Measurements from ENCODE around the gene SNX24. TPM values are rescaled to one million over a fixed set of nuclear protein-coding genes. Genes with fewer than 3 reads are reported as not detected.

The SNX24 gene
- total and polyA plus RNA-seq, 2 of the 4 experiments (the other 2 are of a cell fraction): 13.8 to 15.0 TPM

GRCh38 chr5:122902263-122902662, 56.9 kb downstream of the SNX24 start:
- peaks cover 9 to 22% of the 10 kb centered on the region in 2 experiments; a peak in 2 of 4 replicates for H3K79me1 ChIP-seq (ENCODE audit: low read depth in 1 of 2, low read length in 2 of 2)
- H2BK20ac ChIP-seq (ENCODE audit: low read depth, low read length): no peak overlapping the region
- H2AK9ac ChIP-seq (replicated peaks; ENCODE audit: low read depth, low read length, poor library complexity): no peak overlapping the region
- no peak overlapping the region for H3K23ac ChIP-seq (ENCODE audit: low read depth, low read length)
- H3K27ac ChIP-seq (ENCODE audit: insufficient read depth, low read length): no peak overlapping the region
- CTCF ChIA-PET: no interaction called here
- WGBS, 2 experiments (ENCODE audit: extremely low coverage in 2 of 2, insufficient read length in 1 of 2): no CpG with 5 or more reads among the region's 1 CpG
- no peak overlapping the region for H3K4me2 ChIP-seq (ENCODE audit: low read depth, low read length)
- no peak overlapping the region for H3K4me3 ChIP-seq (ENCODE audit: insufficient read depth, low read depth, low read length)
- in situ Hi-C loops (cut with MboI; ENCODE audit: low sequenced_read_pairs) (no loop called here), intact Hi-C loops (cut with micrococcal nuclease) (no loop called here), dilution Hi-C loops (cut with HindIII; ENCODE audit: low sequenced_read_pairs, unreplicated experiment) (no loop called here)
- H4K5ac ChIP-seq (ENCODE audit: low read depth, low read length): no peak overlapping the region
- H3K4ac ChIP-seq (ENCODE audit: low read depth, low read length): no peak overlapping the region
- H3K4me1 ChIP-seq (ENCODE audit: control insufficient read depth, insufficient read depth, low read length): peaks cover 1% of the 10 kb centered on the region; the same call in 1 of the 2 replicates
- no TSS peak for BruUV-seq (replicated peaks)
- no peak overlapping the region for H2AFZ ChIP-seq (replicated peaks; ENCODE audit: low read length, poor library complexity)
- H2BK120ac ChIP-seq (ENCODE audit: low read depth, low read length): no peak overlapping the region
- no peak overlapping the region for H2AK5ac ChIP-seq (ENCODE audit: low read depth, low read length)
- H3K9ac ChIP-seq (ENCODE audit: low read depth, low read length): no peak overlapping the region; the same call in 1 of the 2 replicates
- ATAC-seq (ENCODE audit: low read depth): no peak
- H2BK15ac ChIP-seq (ENCODE audit: low read depth, low read length): no peak overlapping the region
- H4K91ac ChIP-seq (ENCODE audit: insufficient read depth, low read depth, low read length): no peak overlapping the region
- H3K27me3 ChIP-seq (ENCODE audit: control insufficient read depth, insufficient read depth, low read length): no peaks in the 10 kb centered on the region; the same call in 1 of the 2 replicates
- no peak overlapping the region for H2BK5ac ChIP-seq (ENCODE audit: low read depth, low read length, poor library complexity, severe bottlenecking)
- H4K8ac ChIP-seq (ENCODE audit: low read depth in 2 of 2, low read length in 2 of 2): no peak overlapping the region
- H4K20me1 ChIP-seq (ENCODE audit: insufficient read depth, low read length): peaks cover 31% of the 10 kb centered on the region; the same call in 1 of the 2 replicates
- no peaks in the 10 kb centered on the region for H3K36me3 ChIP-seq (ENCODE audit: control insufficient read depth, insufficient read depth, low read length)
- no peak for TF ChIP-seq MAFK (IDR thresholded peaks at IDR 0.05; ENCODE audit: low read depth, low read length)
- TF ChIP-seq NFE2L2 (IDR thresholded peaks at IDR 0.05; ENCODE audit: low read depth, low read length): no peak
- TF ChIP-seq POLR2A (IDR thresholded peaks at IDR 0.05; ENCODE audit: low read depth, low read length): no peak
- TF ChIP-seq SMC3 (IDR thresholded peaks at IDR 0.05; ENCODE audit: low read depth, low read length): no peak
- no peak for TF ChIP-seq CHD1 (IDR thresholded peaks at IDR 0.05; ENCODE audit: low read depth, low read length)
- TF ChIP-seq RCOR1 (IDR thresholded peaks at IDR 0.05; ENCODE audit: insufficient replicate concordance, low read length): no peak
- no peak for TF ChIP-seq CTCF (conservative IDR thresholded peaks at IDR 0.05; ENCODE audit: low read depth, low read length)
- TF ChIP-seq ELK1 (IDR thresholded peaks at IDR 0.05; ENCODE audit: borderline replicate concordance, low read depth, low read length): no peak
- H3K56ac ChIP-seq (ENCODE audit: extremely low read depth, insufficient read depth, low read length): no peak overlapping the region
- H3K9me1 ChIP-seq (ENCODE audit: insufficient read depth, low read length): peaks cover 9% of the 10 kb centered on the region; the same call in 1 of the 2 replicates
- H3K9me3 ChIP-seq (ENCODE audit: control insufficient read depth, insufficient read depth, low read length): no peaks in the 10 kb centered on the region
- POLR2A ChIA-PET (ENCODE audit: unreplicated experiment): no interaction called here
- no peak overlapping the region for H3K14ac ChIP-seq (replicated peaks; ENCODE audit: low read depth, low read length)
- no peak for DNase-seq
- no peak overlapping the region for H3K18ac ChIP-seq (ENCODE audit: low read depth, low read length)
